IPS DF 19.7 (cell line): ENCODE data around the gene SWAP70.

Experiments
- DNase-seq: peaks from one replicate; pipeline ENCODE4 v3.0.0-alpha.2; 2013; ENCODE audit warnings: low read depth, low spot score

SWAP70 gene

GRCh38 chr11:9753021-9753420, 89.1 kb downstream of the SWAP70 start:
- no peak for DNase-seq

GRCh38 chr11:9754010-9754471, 90.2 kb downstream of the SWAP70 start:
- no peak for DNase-seq

- DNase-seq = no peak
Observed at GRCh38 chr11:9755561-9756185, 91.8 kb downstream of the SWAP70 start.

GRCh38 chr11:9756461-9756860, 92.6 kb downstream of the SWAP70 start:
- DNase-seq = no peak

GRCh38 chr11:9756878-9757277, 93.0 kb downstream of the SWAP70 start:
- DNase-seq = no peak

GRCh38 chr11:9757809-9758636, 94.1 kb downstream of the SWAP70 start:
- DNase-seq = no peak

GRCh38 chr11:9758637-9759518, 95.0 kb downstream of the SWAP70 start:
- no peak for DNase-seq

- no peak for DNase-seq
Observed at GRCh38 chr11:9759519-9760192, 95.8 kb downstream of the SWAP70 start.

- no peak for DNase-seq
Observed at GRCh38 chr11:9760193-9760575, 96.3 kb downstream of the SWAP70 start.

GRCh38 chr11:9761441-9761945, 97.6 kb downstream of the SWAP70 start:
- no peak for DNase-seq

- DNase-seq = no peak
Observed at GRCh38 chr11:9762531-9762930, 98.7 kb downstream of the SWAP70 start.

- no peak for DNase-seq
Observed at GRCh38 chr11:9763301-9763700, 99.4 kb downstream of the SWAP70 start.

- no peak for DNase-seq
Observed at GRCh38 chr11:9765320-9766101, 101.6 kb downstream of the SWAP70 start.

- no peak for DNase-seq
Observed at GRCh38 chr11:9769621-9770020, 105.7 kb downstream of the SWAP70 start.

- no peak for DNase-seq
Observed at GRCh38 chr11:9771071-9771511, 107.2 kb downstream of the SWAP70 start.

GRCh38 chr11:9772218-9772617, 108.3 kb downstream of the SWAP70 start:
- no peak for DNase-seq

- no peak for DNase-seq
Observed at GRCh38 chr11:9773524-9773923, 109.6 kb downstream of the SWAP70 start.

GRCh38 chr11:9774109-9774508, 110.2 kb downstream of the SWAP70 start:
- DNase-seq = no peak

GRCh38 chr11:9774591-9775397, 110.9 kb downstream of the SWAP70 start:
- DNase-seq = no peak

GRCh38 chr11:9775398-9775779, 111.5 kb downstream of the SWAP70 start:
- DNase-seq = no peak
